ENCODE data around the gene CAMTA1. TPM values are rescaled to one million over a fixed set of nuclear protein-coding genes. Genes with fewer than 3 reads are reported as not detected.

CAMTA1 gene
- total RNA-seq, 1 donor from 2014 or later, result 38.1 TPM

- peaks cover 3 to 5% (median 3%) of the 10 kb centered on the region in 3 donors for H3K4me1 ChIP-seq (ENCODE audit: control insufficient read depth in 3 of 3, insufficient read depth in 3 of 3, low read length in 3 of 3)
- H3K36me3 ChIP-seq (ENCODE audit: control insufficient read depth in 3 of 3, insufficient read depth in 3 of 3, low read length in 3 of 3), result no peaks in the 10 kb centered on the region
- no peaks in the 10 kb centered on the region for H3K27me3 ChIP-seq (ENCODE audit: control insufficient read depth in 3 of 3, insufficient read depth in 3 of 3, low read length in 3 of 3)
- no peak overlapping the region for H3K9ac ChIP-seq (ENCODE audit: low read depth in 1 of 3, low read length in 3 of 3)
- no peaks in the 10 kb centered on the region for H3K9me3 ChIP-seq (ENCODE audit: control insufficient read depth in 3 of 3, low read length in 3 of 3)
- no peak overlapping the region for H3K27ac ChIP-seq (ENCODE audit: low read depth, low read length)
- H3K4me3 ChIP-seq (ENCODE audit: low read length in 3 of 3), result no peak overlapping the region
Measured at GRCh38 chr1:7755448-7755847, 970.2 kb downstream of the CAMTA1 start.

GRCh38 chr1:7760245-7760644 lies 975.0 kb downstream of the CAMTA1 start:
- no peaks in the 10 kb centered on the region for H3K36me3 ChIP-seq (ENCODE audit: control insufficient read depth in 3 of 3, insufficient read depth in 3 of 3, low read length in 3 of 3)
- H3K9ac ChIP-seq (ENCODE audit: low read depth in 1 of 3, low read length in 3 of 3), result no peak overlapping the region
- no peaks in the 10 kb centered on the region for H3K27me3 ChIP-seq (ENCODE audit: control insufficient read depth in 3 of 3, insufficient read depth in 3 of 3, low read length in 3 of 3)
- no peak overlapping the region for H3K27ac ChIP-seq (ENCODE audit: low read depth, low read length)
- no peaks in the 10 kb centered on the region for H3K4me1 ChIP-seq (ENCODE audit: control insufficient read depth in 3 of 3, insufficient read depth in 3 of 3, low read length in 3 of 3)
- H3K9me3 ChIP-seq (ENCODE audit: control insufficient read depth in 3 of 3, low read length in 3 of 3), result no peaks in the 10 kb centered on the region
- no peak overlapping the region for H3K4me3 ChIP-seq (ENCODE audit: low read length in 3 of 3)

GRCh38 chr1:7761103-7761502 lies 975.8 kb downstream of the CAMTA1 start:
- Histone ChIP-seq H3K27me3 (ENCODE audit: control insufficient read depth in 3 of 3, insufficient read depth in 3 of 3, low read length in 3 of 3) (no peaks in the 10 kb centered on the region), H3K4me1 (ENCODE audit: control insufficient read depth in 3 of 3, insufficient read depth in 3 of 3, low read length in 3 of 3) (no peaks in the 10 kb centered on the region), H3K36me3 (ENCODE audit: control insufficient read depth in 3 of 3, insufficient read depth in 3 of 3, low read length in 3 of 3) (no peaks in the 10 kb centered on the region), H3K4me3 (ENCODE audit: low read length in 3 of 3) (no peak overlapping the region), H3K9me3 (ENCODE audit: control insufficient read depth in 3 of 3, low read length in 3 of 3) (no peaks in the 10 kb centered on the region), H3K27ac (ENCODE audit: low read depth, low read length) (no peak overlapping the region), H3K9ac (ENCODE audit: low read depth in 1 of 3, low read length in 3 of 3) (no peak overlapping the region)

GRCh38 chr1:7767176-7767575 lies 981.9 kb downstream of the CAMTA1 start:
- H3K9ac ChIP-seq (ENCODE audit: low read depth in 1 of 3, low read length in 3 of 3), result no peak overlapping the region
- no peaks in the 10 kb centered on the region for H3K9me3 ChIP-seq (ENCODE audit: control insufficient read depth in 3 of 3, low read length in 3 of 3)
- H3K36me3 ChIP-seq (ENCODE audit: control insufficient read depth in 3 of 3, insufficient read depth in 3 of 3, low read length in 3 of 3), result peaks cover 0 to 2% (median 0%) of the 10 kb centered on the region in 3 donors
- H3K27me3 ChIP-seq (ENCODE audit: control insufficient read depth in 3 of 3, insufficient read depth in 3 of 3, low read length in 3 of 3), result no peaks in the 10 kb centered on the region
- no peak overlapping the region for H3K4me3 ChIP-seq (ENCODE audit: low read length in 3 of 3)
- H3K4me1 ChIP-seq (ENCODE audit: control insufficient read depth in 3 of 3, insufficient read depth in 3 of 3, low read length in 3 of 3), result peaks cover 5 to 16% (median 7%) of the 10 kb centered on the region in 3 donors
- H3K27ac ChIP-seq (ENCODE audit: low read depth, low read length), result no peak overlapping the region

- Histone ChIP-seq H3K27me3 (ENCODE audit: control insufficient read depth in 3 of 3, insufficient read depth in 3 of 3, low read length in 3 of 3) (no peaks in the 10 kb centered on the region), H3K9ac (ENCODE audit: low read depth in 1 of 3, low read length in 3 of 3) (no peak overlapping the region), H3K36me3 (ENCODE audit: control insufficient read depth in 3 of 3, insufficient read depth in 3 of 3, low read length in 3 of 3) (peaks cover 0 to 4% (median 4%) of the 10 kb centered on the region in 3 donors), H3K4me3 (ENCODE audit: low read length in 3 of 3) (no peak overlapping the region), H3K27ac (ENCODE audit: low read depth, low read length) (no peak overlapping the region), H3K9me3 (ENCODE audit: control insufficient read depth in 3 of 3, low read length in 3 of 3) (no peaks in the 10 kb centered on the region), H3K4me1 (ENCODE audit: control insufficient read depth in 3 of 3, insufficient read depth in 3 of 3, low read length in 3 of 3) (peaks cover 7 to 23% (median 9%) of the 10 kb centered on the region in 3 donors)
Measured at GRCh38 chr1:7768583-7768982, 983.3 kb downstream of the CAMTA1 start.

GRCh38 chr1:7769673-7770412 lies 984.6 kb downstream of the CAMTA1 start:
- peak overlapping the region; percentile 95 for H3K27ac ChIP-seq (ENCODE audit: low read depth, low read length)
- H3K9me3 ChIP-seq (ENCODE audit: control insufficient read depth in 3 of 3, low read length in 3 of 3), result no peaks in the 10 kb centered on the region
- peak overlapping the region in 1 of 3 donors; percentile 98 for H3K4me3 ChIP-seq (ENCODE audit: low read length in 3 of 3)
- H3K4me1 ChIP-seq (ENCODE audit: control insufficient read depth in 3 of 3, insufficient read depth in 3 of 3, low read length in 3 of 3), result peaks cover 7 to 23% (median 9%) of the 10 kb centered on the region in 3 donors
- peaks cover 0 to 9% (median 4%) of the 10 kb centered on the region in 3 donors for H3K36me3 ChIP-seq (ENCODE audit: control insufficient read depth in 3 of 3, insufficient read depth in 3 of 3, low read length in 3 of 3)
- no peaks in the 10 kb centered on the region for H3K27me3 ChIP-seq (ENCODE audit: control insufficient read depth in 3 of 3, insufficient read depth in 3 of 3, low read length in 3 of 3)
- no peak overlapping the region for H3K9ac ChIP-seq (ENCODE audit: low read depth in 1 of 3, low read length in 3 of 3)

GRCh38 chr1:7770669-7770996 lies 985.4 kb downstream of the CAMTA1 start:
- H3K9ac ChIP-seq (ENCODE audit: low read depth in 1 of 3, low read length in 3 of 3), result peak overlapping the region; percentile 85 to 87 (median 85)
- H3K4me1 ChIP-seq (ENCODE audit: control insufficient read depth in 3 of 3, insufficient read depth in 3 of 3, low read length in 3 of 3), result peaks cover 7 to 23% (median 9%) of the 10 kb centered on the region in 3 donors

GRCh38 chr1:7770997-7771822 lies 986.0 kb downstream of the CAMTA1 start, which contains the start of gene VAMP3:
TSS of gene VAMP3 (plus strand) at chr1:7771296. CDS start at chr1:7771384, 88 bp downstream.
- Histone ChIP-seq H3K36me3 (ENCODE audit: control insufficient read depth in 3 of 3, insufficient read depth in 3 of 3, low read length in 3 of 3) (peaks cover 0 to 11% (median 4%) of the 10 kb centered on the region in 3 donors), H3K9ac (ENCODE audit: low read depth in 1 of 3, low read length in 3 of 3) (peak within 1 kb of the TSS; percentile 87 to 90 (median 89)), H3K4me1 (ENCODE audit: control insufficient read depth in 3 of 3, insufficient read depth in 3 of 3, low read length in 3 of 3) (peaks cover 7 to 23% (median 9%) of the 10 kb centered on the region in 3 donors), H3K27ac (ENCODE audit: low read depth, low read length) (peak within 1 kb of the TSS; percentile 95), H3K4me3 (ENCODE audit: low read length in 3 of 3) (peak within 1 kb of the TSS; percentile 84 to 98 (median 94)), H3K9me3 (ENCODE audit: control insufficient read depth in 3 of 3, low read length in 3 of 3) (no peaks in the 10 kb centered on the region), H3K27me3 (ENCODE audit: control insufficient read depth in 3 of 3, insufficient read depth in 3 of 3, low read length in 3 of 3) (no peaks in the 10 kb centered on the region)

More at GRCh38 chr1:7770669-7770996, 985.4 kb downstream of the CAMTA1 start:
- Histone ChIP-seq H3K27ac (ENCODE audit: low read depth, low read length) (peak overlapping the region; percentile 95), H3K4me3 (ENCODE audit: low read length in 3 of 3) (peak overlapping the region; percentile 84 to 98 (median 94)), H3K9me3 (ENCODE audit: control insufficient read depth in 3 of 3, low read length in 3 of 3) (no peaks in the 10 kb centered on the region), H3K27me3 (ENCODE audit: control insufficient read depth in 3 of 3, insufficient read depth in 3 of 3, low read length in 3 of 3) (no peaks in the 10 kb centered on the region), H3K36me3 (ENCODE audit: control insufficient read depth in 3 of 3, insufficient read depth in 3 of 3, low read length in 3 of 3) (peaks cover 0 to 11% (median 4%) of the 10 kb centered on the region in 3 donors)

- H3K4me3 ChIP-seq (ENCODE audit: low read length in 3 of 3), result peak overlapping the region; percentile 84 to 98 (median 94)
- no peaks in the 10 kb centered on the region for H3K9me3 ChIP-seq (ENCODE audit: control insufficient read depth in 3 of 3, low read length in 3 of 3)
- H3K27me3 ChIP-seq (ENCODE audit: control insufficient read depth in 3 of 3, insufficient read depth in 3 of 3, low read length in 3 of 3), result no peaks in the 10 kb centered on the region
- peaks cover under 1 to 12% (median 4%) of the 10 kb centered on the region in 3 donors for H3K36me3 ChIP-seq (ENCODE audit: control insufficient read depth in 3 of 3, insufficient read depth in 3 of 3, low read length in 3 of 3)
- peak overlapping the region; percentile 95 for H3K27ac ChIP-seq (ENCODE audit: low read depth, low read length)
- H3K9ac ChIP-seq (ENCODE audit: low read depth in 1 of 3, low read length in 3 of 3), result peak overlapping the region; percentile 79 to 90 (median 89)
- H3K4me1 ChIP-seq (ENCODE audit: control insufficient read depth in 3 of 3, insufficient read depth in 3 of 3, low read length in 3 of 3), result peaks cover 7 to 23% (median 9%) of the 10 kb centered on the region in 3 donors
Measured at GRCh38 chr1:7771823-7772299, 986.6 kb downstream of the CAMTA1 start.
